Stimulated activated memory B cell treated with anti-CD40 and anti-IgM and Interleukin-4, amounts not matched to agents 10 μg/mL and 1 μg/mL and 100 μg/mL, for 72 hours (primary cell): ENCODE measurements around the gene NCOA7.
A peak's percentile ranks its signal among the peaks of the same experiment; 100 is the strongest.

Experiments used
- ATAC-seq: fragments of 150-1000 bp; cut with Tn5 transposase; 2 replicates; pipeline ENCODE4 v1.10.0; 2021
- H3K27ac Mint-ChIP-seq: one replicate; pipeline ENCODE4 v1.8.0; 2022; ENCODE audit warnings: mild to moderate bottlenecking, mixed read lengths
- H3K27me3 Mint-ChIP-seq: one replicate; pipeline ENCODE4 v1.8.0; 2022; ENCODE audit warnings: mixed read lengths
- H3K36me3 Mint-ChIP-seq: one replicate; pipeline ENCODE4 v1.8.0; 2022; ENCODE audit warnings: mixed read lengths
- H3K4me1 Mint-ChIP-seq: one replicate; pipeline ENCODE4 v1.8.0; 2022; ENCODE audit warnings: mixed read lengths
- H3K4me3 Mint-ChIP-seq: one replicate; pipeline ENCODE4 v1.8.0; 2022; ENCODE audit warnings: mild to moderate bottlenecking, moderate library complexity, mixed read lengths
- H3K9me3 Mint-ChIP-seq: one replicate; pipeline ENCODE4 v1.8.0; 2022; ENCODE audit warnings: mixed read lengths

The NCOA7 gene

DNA sequence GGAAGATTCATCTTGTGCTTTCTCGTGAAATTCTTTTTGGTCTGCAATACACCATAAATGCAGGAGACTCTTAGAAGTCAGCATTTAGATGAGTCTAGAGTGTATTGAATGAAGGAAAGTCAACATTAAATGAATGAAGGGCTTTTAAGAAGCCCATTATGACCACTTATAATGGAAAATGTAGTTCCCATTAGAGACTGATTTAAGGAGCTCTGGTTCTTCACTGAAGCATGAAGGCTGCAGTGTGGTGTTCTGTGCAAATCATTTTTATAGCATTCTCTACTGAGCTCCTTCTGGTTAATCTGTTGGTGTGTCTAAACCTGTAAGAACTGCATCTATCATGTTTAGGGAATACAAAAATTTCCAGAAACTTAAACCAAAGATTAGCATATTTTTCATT lies 19.7 kb downstream of the NCOA7 start:
- Mint-ChIP-seq H3K9me3 (no peaks in the 10 kb centered on the region), H3K27me3 (no peaks in the 10 kb centered on the region), H3K36me3 (no peaks in the 10 kb centered on the region), H3K4me1 (peaks cover 84% of the 10 kb centered on the region), H3K4me3 (no peak overlapping the region), H3K27ac (no peak overlapping the region)
- ATAC-seq, result no peak

DNA sequence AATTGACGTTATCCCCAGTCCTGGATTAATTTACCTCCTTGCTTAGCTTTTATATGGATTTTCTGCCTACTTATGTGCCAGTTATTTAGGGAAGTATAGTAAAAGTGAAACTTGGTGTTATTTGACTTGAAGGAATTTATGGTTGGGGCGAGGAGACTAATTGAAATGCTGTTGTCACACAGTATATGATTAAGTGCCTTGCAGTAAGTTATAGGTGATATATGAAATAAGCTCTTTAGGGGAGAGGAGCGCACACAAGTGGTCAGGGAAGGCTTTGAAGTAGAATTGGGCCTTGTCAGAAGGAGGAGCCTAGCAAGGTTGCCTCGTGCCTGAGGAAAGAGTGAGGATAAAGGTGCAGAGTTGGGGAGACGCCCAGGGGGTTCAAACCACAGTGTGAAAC lies 20.5 kb downstream of the NCOA7 start:
- Mint-ChIP-seq H3K4me3 (no peak overlapping the region), H3K36me3 (peaks cover 2% of the 10 kb centered on the region), H3K9me3 (no peaks in the 10 kb centered on the region), H3K27ac (peak overlapping the region; percentile 40), H3K27me3 (no peaks in the 10 kb centered on the region), H3K4me1 (peaks cover 83% of the 10 kb centered on the region)
- ATAC-seq, result peak; percentile 24

DNA sequence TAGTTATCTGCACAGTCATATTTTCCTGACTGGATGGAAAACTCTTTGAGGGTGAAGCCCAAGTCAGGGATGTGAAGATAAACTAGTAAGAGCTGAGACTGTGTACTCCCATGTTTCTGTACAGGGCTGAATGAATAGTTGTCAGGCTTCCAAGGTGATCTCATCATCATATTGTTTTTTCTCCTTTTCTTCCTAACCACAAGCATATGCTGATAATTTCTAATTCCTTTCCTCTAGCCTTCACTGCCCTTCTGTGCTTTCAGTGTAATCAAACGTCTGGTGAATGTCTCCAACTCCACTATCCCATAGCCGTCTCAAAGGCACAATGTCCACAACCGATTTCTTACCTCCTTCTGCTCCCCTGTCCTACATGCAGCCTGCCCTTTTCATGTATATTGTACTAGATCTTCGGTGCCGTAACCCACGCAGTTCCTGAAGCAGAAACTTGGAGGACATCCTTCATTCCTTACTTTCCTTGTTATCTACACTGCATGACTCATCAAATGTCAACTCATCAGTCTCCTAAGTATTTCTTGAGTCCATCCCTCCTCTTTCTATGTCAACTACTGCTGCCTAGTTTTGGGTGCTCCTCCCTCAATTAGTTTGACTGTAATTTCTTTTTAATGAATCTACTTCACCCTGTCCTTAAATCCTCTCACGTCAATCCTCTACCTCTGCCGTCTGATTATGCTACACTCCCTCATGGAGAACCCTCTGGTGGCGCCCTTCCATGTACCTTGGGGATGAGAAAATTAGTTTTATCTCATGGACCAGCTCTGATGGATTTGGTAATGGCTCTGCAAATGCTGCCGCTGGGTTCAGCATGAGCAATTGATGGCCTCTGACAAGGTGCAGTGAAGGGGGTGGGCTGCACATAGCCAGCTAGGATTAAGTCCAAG lies 21.9 kb downstream of the NCOA7 start:
- H3K9me3 Mint-ChIP-seq, result no peaks in the 10 kb centered on the region
- H3K27me3 Mint-ChIP-seq, result no peaks in the 10 kb centered on the region
- no peak for ATAC-seq
- H3K27ac Mint-ChIP-seq, result peak overlapping the region; percentile 40
- peaks cover 77% of the 10 kb centered on the region for H3K4me1 Mint-ChIP-seq
- no peak overlapping the region for H3K4me3 Mint-ChIP-seq
- H3K36me3 Mint-ChIP-seq, result peaks cover 11% of the 10 kb centered on the region

DNA sequence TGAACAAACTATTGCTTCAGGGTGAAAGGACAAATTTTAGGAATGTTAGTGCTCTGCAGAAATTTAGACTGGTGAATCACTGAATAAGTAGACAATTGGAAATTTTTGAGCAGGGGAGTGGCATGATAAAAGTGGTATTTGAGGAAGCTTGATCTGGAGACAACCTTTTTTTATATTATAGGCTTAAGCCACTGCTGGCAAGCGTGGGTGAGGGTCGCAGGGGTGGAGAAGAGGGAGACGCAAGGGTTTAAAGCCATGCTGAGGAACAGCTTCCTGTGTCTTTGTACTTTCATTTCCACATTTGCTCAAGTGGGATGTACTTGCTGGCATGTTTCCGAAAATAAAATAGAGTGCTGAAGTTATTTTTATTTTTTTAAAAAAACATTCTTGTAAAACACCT lies 23.7 kb downstream of the NCOA7 start:
- Mint-ChIP-seq H3K36me3 (peaks cover 22% of the 10 kb centered on the region), H3K27ac (peak overlapping the region; percentile 78), H3K27me3 (no peaks in the 10 kb centered on the region), H3K4me3 (peak overlapping the region; percentile 56), H3K4me1 (peaks cover 71% of the 10 kb centered on the region), H3K9me3 (no peaks in the 10 kb centered on the region)
- no peak for ATAC-seq

DNA sequence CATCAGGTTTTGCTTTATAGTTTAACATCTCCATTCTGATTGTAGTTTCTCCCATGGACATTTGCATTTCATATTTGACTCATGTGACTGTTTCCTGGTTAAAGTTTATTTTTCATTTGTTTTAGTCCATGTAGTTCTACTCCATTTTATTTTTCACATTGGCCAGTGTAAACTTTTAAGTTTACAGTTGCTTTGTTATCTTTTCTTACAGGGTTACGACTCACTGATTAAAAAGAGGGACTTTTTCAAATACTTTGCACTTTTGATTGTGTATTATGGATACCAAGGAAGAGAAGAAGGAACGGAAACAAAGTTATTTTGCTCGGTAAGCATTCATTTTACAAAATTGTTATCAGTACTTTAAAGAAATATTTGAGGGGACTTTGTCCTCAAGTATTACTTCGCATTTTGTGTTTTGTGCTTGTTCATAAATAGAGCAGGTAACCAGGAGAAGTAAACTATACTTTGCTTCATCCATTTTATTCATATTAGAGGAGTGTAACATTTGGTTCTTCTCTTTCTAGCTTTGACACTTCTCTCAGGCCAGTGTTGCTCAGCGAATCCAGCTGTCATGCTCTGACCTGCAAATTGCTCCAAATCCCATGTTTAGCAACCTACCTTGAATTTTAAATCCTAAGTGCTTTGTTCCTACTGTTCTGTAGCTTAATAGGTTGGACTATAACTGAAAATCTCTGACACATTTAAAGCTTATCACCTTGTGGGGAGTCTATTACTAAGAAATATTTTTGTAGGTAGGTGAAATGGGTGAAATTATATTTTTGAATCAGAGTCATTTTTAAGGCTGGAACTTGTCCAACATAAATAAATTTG lies 24.5 kb downstream of the NCOA7 start:
- peak overlapping the region; percentile 78 for H3K27ac Mint-ChIP-seq
- peaks cover 74% of the 10 kb centered on the region for H3K4me1 Mint-ChIP-seq
- peak overlapping the region; percentile 57 for H3K4me3 Mint-ChIP-seq
- H3K27me3 Mint-ChIP-seq, result no peaks in the 10 kb centered on the region
- ATAC-seq, result no peak
- no peaks in the 10 kb centered on the region for H3K9me3 Mint-ChIP-seq
- H3K36me3 Mint-ChIP-seq, result peaks cover 30% of the 10 kb centered on the region

DNA sequence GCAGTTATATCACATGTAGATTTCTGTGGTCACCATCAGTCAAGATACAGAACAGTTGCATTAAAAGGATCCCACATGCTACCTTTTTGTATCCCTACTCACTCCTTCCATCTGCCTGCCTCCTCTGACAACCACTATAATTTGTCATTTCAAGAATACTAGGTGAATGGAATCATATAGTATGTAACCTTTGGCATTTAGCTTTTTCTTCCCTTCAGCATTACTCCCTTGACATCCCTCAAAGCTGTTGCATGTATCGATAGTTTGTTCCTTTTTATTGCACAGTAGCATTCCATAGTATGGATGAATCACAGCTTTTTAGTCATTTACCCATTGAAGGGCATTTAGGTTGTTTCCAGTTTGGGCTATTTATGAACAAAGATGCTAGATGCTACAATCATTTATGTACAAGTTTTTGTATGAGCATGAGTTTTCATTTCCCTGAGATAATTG lies 26.1 kb downstream of the NCOA7 start:
- no peak for ATAC-seq
- H3K36me3 Mint-ChIP-seq, result peaks cover 36% of the 10 kb centered on the region

DNA sequence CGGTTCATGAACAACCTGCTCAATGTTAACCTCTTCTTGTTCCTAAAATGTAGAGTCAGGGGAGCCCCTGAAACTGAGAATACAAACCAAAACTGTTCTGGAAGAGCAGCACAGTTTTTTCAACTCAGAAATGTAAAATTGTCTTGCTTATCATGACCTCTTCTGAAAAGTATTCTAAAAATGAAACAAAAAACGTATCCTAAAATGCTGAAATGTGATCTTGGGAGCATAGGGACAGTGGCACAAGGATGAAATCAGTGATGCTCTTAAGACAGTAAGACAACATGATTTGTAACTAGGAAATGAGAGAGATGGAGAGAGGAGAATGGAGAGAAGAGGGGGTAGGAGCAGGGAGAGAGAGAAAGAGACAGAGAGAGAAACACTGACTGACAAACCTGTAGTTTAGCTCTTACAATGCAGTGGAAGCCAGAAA lies 27.5 kb downstream of the NCOA7 start:
- Mint-ChIP-seq H3K4me1 (peaks cover 52% of the 10 kb centered on the region), H3K4me3 (no peak overlapping the region), H3K27ac (peak overlapping the region; percentile 5), H3K27me3 (no peaks in the 10 kb centered on the region), H3K36me3 (peaks cover 36% of the 10 kb centered on the region), H3K9me3 (no peaks in the 10 kb centered on the region)
- ATAC-seq, result no peak

More for the DNA sequence above, 26.1 kb downstream of the NCOA7 start:
- Mint-ChIP-seq H3K27ac (no peak overlapping the region), H3K27me3 (no peaks in the 10 kb centered on the region), H3K9me3 (no peaks in the 10 kb centered on the region), H3K4me1 (peaks cover 66% of the 10 kb centered on the region), H3K4me3 (no peak overlapping the region)

DNA sequence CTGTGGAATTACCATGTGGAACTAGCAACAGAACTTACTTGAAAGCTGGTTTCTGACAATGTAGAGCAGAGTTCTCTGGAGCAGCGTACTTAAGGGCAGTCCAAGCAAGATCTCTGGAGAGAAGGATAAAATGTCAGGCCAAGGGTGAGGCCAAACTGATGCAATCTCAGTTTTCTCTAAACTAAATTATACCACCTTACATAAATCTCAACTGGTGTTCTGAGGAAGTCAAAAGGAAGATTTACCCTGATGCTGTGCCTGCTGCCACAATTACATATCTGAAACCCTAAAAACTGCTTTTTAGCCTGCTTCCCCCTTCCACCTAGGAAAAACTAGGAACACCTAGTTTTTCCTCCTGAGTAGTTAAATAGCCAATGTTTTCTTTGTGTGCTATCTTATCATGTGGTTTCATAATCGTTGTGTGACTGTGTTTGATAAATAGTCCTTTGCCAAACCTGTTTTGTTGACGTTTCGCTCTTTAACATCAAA lies 28.1 kb downstream of the NCOA7 start:
- Mint-ChIP-seq H3K36me3 (peaks cover 36% of the 10 kb centered on the region), H3K4me1 (peaks cover 52% of the 10 kb centered on the region), H3K27me3 (no peaks in the 10 kb centered on the region), H3K27ac (peak overlapping the region; percentile 5), H3K4me3 (no peak overlapping the region), H3K9me3 (no peaks in the 10 kb centered on the region)
- no peak for ATAC-seq

DNA sequence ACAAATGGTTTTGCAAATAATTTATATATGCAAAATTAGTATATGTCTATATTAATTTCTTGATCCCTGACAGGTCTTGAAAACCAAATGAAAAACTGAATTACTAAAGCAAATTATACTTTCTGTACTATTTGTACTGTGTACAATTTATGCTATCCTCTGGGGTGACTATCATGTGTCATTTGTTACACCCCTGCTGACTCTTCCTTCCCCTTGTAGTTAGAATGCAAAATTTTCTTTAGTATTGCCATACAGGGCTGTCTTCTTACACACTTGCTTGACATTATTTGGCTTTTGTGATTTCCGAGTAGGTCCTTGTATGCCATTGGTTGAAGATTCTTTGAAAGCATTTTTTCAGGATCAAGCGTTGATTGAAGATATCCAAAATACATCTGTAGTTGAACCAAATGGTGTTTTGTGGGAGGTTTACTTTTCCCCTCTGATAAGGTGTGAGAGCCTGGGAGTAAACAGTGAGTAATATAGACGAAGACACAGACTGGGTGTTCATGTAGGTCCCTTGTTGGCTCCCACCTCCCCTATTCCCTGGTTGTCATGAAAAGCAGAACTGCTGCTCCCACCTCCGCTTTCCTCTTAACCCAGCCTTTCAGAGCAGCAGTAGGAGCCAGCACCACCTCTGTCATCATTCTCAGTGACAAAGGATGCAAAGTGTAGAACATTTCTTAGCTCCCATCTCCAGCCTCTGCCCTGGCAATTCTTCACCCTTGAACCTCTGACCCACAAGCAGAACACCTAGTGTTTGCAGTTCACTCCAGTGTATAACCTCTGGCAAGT lies 29.0 kb downstream of the NCOA7 start:
- Mint-ChIP-seq H3K4me3 (no peak overlapping the region), H3K27me3 (no peaks in the 10 kb centered on the region), H3K27ac (peak overlapping the region; percentile 19), H3K36me3 (peaks cover 36% of the 10 kb centered on the region), H3K4me1 (peaks cover 44% of the 10 kb centered on the region), H3K9me3 (no peaks in the 10 kb centered on the region)
- ATAC-seq, result no peak

DNA sequence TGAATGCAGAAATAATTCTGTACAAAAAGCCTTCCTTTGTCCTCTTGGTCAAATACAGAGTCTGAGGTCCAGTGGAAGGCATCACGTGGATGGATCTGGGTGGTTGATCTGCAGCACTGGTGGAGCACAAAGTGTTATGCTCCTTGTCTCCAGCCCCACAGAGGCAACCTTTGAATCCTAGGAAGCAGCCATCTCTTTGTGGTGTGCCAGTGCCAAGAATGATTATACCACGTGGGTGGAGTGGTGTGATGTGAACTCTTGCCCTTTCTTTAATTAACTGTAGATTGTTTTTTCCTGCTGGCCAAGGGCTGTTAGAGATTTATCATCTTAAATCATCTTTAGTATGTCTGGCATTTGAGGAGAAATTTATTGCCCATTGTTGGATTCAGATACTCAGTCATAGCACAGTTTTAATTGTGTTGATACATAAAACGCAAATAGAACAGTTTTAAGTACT lies 31.1 kb downstream of the NCOA7 start:
- Mint-ChIP-seq H3K27me3 (no peaks in the 10 kb centered on the region), H3K4me1 (peaks cover 28% of the 10 kb centered on the region), H3K9me3 (no peaks in the 10 kb centered on the region), H3K27ac (no peak overlapping the region), H3K4me3 (no peak overlapping the region), H3K36me3 (peaks cover 32% of the 10 kb centered on the region)
- no peak for ATAC-seq

DNA sequence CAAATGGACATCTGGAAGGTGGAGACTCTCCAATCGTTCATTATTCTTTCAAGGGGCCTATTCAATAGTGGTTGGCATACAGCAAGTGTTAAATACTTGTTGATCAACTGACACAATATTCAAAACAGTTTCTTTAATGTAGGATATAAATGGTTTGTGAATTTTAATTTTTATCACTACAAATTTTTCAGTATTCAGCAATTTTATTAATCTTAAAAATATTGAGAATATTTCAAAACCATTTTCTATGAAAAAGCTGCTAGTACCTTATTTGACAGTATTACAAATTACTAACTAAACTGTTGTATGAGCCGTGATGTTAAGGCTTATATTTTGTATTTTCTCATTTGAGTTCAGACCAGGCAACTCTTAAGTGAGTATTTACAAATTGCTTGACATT lies 32.4 kb downstream of the NCOA7 start:
- H3K27ac Mint-ChIP-seq, result no peak overlapping the region
- no peak for ATAC-seq
- H3K36me3 Mint-ChIP-seq, result peaks cover 37% of the 10 kb centered on the region
- H3K4me1 Mint-ChIP-seq, result peaks cover 31% of the 10 kb centered on the region
- no peaks in the 10 kb centered on the region for H3K9me3 Mint-ChIP-seq
- H3K27me3 Mint-ChIP-seq, result no peaks in the 10 kb centered on the region
- no peak overlapping the region for H3K4me3 Mint-ChIP-seq

DNA sequence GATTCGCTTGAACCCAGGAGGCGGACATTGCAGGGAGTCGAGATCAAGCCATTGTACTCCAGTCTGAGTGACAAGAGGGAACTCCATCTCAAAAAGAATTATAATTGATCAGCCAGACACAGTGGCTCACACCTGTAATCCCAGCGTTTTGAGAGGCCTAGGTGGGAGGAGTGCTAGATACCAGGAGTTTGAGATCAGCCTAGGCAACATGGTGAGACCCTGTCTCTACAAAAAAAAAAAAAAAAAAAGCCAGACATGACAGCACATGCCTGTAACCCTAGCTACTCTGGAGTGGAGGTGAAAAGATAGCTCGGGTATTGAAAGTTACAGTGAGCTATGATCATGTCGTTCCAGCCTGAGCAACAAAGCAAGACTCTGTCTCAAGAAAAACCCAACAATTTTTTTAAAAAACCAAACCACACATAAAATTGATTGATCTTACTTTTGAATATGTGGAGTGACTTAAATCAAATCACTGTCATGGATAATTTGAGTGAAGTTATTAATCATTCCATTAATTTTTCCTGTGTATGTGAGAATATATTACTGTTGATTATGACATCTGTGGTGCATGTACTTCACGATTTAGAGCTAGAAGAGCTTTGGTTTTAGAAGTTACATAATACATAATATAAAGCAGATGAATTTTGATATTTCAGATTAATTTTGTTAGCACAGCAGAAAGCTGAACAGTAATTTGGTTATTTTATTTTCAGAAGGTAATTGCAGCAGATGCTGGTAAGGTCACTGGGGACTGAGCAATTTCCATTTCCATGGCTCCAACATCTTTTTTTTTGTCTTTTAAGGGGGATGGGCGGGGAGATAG lies 34.4 kb downstream of the NCOA7 start:
- ATAC-seq, result no peak
- H3K36me3 Mint-ChIP-seq, result peaks cover 27% of the 10 kb centered on the region

DNA sequence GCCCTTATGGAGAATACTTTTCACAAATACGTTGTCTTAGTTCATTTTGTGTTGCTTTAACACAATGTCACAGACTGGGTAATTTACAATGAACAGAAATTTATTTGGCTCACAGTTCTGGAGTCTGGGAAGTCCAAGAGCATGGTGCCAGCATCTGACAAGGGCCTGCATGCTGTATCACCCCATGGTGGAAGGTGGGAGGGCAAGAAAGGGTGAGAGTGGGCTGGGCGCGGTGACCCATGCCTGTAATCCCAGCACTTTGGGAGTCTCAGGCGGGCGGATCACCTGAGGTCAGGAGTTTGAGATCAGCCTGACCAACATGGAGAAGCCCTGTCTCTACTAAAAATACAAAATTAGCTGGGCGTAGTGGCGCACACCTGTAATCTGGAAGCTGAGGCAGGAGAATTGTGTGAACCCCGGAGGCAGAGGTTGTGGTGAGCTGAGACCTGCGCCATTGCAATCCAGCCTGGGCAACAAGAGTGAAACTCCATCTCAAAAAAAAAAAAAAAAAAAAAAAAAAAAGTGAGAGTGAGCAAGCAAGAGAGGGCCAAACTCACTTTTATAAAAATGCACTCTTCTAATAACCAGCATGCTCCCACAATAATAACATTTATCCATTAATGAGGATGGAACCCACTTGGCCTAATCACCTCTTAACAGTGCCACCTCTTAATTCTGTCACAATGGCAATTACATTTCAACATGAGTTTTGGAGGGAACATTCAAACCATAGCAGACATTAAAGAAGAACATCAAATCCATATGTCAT lies 36.1 kb downstream of the NCOA7 start:
- no peak overlapping the region for H3K4me3 Mint-ChIP-seq
- H3K36me3 Mint-ChIP-seq, result peaks cover 25% of the 10 kb centered on the region
- no peaks in the 10 kb centered on the region for H3K9me3 Mint-ChIP-seq
- peaks cover 24% of the 10 kb centered on the region for H3K4me1 Mint-ChIP-seq
- no peak overlapping the region for H3K27ac Mint-ChIP-seq
- H3K27me3 Mint-ChIP-seq, result no peaks in the 10 kb centered on the region
- ATAC-seq, result no peak

More for the DNA sequence above, 34.4 kb downstream of the NCOA7 start:
- Mint-ChIP-seq H3K27ac (no peak overlapping the region), H3K27me3 (no peaks in the 10 kb centered on the region), H3K4me3 (no peak overlapping the region), H3K9me3 (no peaks in the 10 kb centered on the region), H3K4me1 (peaks cover 22% of the 10 kb centered on the region)
